GDM1 (cell line): Measurements from ENCODE around the gene ANKRD42.
"Not testable (repeated sequence)": the region's sequence is repeated elsewhere in the genome, so short reads cannot be mapped to it uniquely, and the experiment has no call there.

ENCODE experiments used
- DNase-seq: peaks from one replicate; lab custom pipeline; 2025; lab: John Stamatoyannopoulos, UW

The ANKRD42 gene

DNA sequence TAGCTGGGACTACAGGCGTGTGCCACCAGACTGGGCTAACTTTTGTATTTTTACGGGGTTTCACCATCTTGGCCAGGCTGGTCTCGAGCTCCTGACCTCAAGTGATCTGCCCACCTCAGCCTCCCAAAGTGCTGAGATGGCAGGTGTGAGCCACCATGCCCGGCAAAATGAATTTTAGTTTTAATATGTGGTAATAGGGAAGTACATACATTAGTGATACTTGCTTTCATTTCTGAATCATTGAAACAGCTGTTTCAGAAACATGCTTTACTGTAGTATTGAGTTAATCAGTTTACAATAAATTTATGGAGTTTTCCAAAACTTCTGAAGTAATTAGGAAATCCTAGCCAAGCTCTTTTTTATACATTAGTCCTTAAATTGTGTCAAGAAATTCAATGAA is 21.0 kb upstream of the ANKRD42 start:
- DNase-seq: no peak

DNA sequence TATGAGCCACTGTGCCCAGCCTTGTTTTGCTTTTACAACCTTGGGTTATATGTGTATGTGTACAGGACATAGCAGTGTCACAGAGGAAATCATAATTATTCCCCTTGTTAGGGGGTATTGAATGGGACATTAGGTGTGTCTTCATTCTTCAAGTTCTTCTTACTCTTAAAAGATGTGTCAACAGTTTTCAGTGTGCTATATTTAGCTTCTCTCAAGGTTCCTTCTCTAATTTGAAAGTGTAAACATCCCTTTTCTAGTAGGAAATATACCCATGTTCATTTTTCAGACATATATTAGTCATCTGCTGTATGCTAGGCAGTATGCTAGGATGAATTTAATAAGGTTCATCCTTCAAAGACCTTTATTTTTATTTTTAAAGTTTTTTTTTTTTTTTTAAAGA is 19.5 kb upstream of the ANKRD42 start:
- no peak for DNase-seq

DNA sequence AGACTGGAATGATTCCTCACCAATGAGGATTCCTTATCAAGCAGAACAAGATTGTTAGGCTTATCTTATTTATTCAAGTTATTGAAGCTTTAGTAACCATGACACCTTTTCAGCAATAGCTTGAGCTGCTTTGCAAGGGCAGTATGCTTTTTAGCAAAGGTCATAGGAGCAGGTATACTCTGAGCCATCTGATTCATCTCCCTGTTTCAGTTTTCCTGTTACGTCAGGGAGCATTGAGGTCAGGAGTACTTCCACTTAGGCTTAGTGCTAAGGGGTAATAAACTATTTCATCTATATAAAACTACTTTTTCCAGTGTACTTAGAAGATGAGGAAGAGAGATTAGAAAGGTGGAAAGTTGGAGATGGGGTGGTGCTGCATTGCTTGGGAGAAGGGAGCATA is 17.7 kb upstream of the ANKRD42 start:
- DNase-seq: no peak

DNA sequence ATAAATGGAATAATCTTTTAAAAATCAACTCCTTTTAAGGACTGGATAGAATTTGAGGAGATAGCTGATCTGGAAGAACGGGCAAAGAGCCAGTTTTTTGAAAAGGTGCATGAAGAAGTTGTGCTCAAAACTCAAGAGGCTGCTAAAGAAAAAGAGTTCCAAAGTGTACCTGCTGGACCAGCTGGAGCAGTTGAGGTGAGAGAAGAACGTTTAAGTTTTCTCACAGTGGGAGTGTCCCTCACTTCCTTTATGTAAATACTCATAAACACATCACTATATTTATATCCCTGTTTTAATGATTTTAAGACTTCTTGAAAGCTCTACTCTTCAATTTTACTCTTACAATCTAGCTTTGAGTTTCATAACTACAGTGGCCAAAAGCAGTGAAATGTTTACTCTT is 11.7 kb upstream of the ANKRD42 start:
- DNase-seq: no peak

DNA sequence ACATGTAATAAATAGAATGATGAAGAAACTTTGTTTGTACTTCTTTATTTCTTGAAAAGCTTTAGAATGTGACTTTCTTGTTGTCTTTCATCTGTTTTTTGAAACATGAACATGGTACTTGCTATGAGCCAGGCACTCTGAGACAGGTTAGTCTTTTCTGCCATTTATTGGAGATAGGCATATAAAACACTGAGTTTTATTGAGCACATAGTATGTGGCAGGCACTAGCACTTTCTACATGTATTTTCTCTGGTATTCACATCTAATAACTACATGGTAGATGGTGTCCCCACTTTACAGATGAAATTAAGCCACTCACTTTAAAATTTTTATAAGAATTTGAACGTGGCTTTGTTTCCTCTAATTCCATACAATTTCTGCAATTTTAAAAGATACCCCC is 7.7 kb upstream of the ANKRD42 start:
- DNase-seq: no peak

DNA sequence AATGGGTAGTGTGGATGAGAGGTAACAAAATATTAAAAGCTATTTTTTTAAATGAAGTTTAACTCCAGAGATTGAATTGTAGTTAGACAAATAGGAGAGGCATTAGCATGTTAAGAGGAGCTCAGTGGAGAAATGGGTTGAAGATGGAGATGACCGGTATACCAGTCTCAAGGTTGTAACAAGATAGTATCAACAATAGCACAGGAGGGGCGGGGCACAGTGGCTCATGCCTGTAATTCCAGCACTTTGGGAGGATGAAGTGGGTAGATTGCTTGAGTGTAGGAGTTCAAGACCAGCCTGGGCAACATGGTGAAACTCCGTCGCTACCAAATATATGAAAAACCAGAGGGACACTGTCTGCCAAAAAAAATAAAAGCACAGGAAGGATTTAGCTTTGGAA is 6.0 kb upstream of the ANKRD42 start:
- no peak for DNase-seq

DNA sequence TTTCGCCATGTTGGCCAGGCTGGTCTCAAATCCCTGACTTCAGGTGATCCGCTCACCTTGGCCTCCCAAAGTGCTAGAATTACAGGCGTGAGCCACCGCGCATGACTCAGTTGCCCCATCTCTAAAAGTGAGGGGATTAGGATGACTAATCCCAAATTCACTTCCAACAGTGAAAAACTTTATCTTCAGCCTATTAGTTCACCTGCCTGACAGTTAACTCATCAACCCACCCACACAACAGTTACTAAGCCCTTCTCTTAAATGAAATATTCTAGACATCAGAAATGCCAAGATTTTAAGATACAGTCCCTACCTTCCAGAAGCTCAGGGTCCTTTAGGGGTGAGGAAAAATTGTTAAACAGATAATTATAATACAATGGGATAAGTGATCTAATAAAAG is 2.0 kb upstream of the ANKRD42 start:
- no peak for DNase-seq

DNA sequence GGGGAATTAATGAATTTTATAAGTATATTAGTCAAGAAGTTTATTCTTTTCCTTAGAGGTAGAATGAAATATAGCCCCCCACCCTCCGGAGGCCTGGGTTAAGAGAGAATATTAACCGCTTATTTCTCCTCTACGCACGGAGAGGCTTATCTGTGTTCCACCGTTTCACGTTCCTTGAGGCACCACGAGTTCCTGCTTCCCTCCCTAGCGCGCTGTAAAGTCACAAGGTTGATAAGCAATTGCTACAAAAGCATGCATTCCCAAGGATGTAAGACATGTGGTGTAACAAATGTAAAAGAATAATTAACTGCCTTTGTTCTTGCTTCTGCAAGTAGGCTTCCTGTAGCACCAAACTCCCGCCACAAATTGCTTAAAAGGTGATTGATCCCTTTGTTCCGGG is 1.5 kb upstream of the ANKRD42 start:
- no peak for DNase-seq

DNA sequence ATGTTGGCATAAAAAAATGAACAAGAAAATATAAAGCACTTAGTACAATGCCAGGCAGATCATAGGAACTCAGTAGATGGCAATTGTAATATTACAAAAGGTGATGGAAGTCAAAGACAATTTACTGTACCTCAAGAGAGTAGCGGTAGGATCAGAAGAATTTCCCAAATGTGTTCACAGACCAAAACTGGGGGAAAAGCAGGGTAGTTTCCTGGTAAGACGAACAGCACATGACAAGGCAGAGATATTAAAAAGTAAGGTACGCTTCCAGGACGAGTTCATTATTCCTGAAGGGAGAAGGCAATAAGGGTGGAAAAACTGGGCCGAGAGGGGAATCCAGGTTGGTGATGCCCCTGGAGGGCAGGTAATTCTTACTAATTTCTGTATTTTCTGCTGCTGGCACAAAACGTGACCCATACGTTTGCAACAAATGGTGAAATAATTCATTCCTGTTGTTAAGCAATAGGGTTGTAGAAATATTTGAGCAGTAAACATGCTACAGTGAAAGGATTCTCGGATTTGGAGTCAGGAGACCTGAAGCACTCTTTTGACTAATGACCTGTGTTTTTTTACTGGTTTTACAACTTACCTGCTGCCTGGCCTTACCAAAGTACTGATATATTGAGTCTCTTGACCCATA is 786 bp upstream of the ANKRD42 start:
- no peak for DNase-seq

DNA sequence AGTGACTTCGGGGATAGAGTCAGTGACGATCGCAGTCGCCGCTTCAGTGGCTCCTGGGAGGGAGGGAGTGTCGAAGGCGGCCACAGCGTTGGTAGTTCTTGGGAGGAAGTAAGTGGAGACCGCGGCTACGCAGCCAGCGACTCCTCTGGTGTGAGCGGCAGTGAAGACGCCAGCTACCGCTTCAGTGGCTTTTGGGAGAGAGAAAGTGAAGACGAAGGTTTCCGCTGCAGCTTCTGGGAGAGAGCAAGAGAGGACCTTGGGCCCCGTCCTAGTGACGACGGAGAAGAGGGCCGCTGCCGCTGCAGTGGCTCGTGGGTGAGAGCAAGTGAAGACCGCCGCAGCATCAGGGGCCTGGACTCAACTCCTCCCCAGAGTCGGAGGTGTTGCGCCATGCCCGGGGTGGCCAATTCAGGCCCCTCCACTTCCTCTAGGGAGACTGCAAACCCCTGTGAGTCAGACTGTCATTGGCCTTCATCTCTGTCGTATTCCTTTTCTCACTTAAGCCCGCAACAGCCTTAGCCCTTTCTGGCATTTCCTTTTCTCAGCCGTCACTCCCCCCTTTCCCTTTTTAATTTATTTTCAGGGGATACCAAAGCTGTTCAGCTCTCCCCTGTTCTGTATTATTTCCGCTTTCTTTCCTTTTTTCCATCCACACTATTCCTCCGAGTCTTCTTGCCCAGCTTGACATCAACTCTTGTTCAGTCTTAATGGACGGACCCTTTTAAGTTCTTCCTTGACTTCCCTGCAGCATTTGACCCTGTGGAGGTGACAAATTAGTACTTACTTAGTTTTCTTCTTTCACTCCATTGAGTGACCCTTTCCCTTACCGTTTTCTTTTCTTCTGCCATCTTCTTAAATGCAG is 1.0 kb downstream of the ANKRD42 start:
- peak; percentile 54 for DNase-seq

DNA sequence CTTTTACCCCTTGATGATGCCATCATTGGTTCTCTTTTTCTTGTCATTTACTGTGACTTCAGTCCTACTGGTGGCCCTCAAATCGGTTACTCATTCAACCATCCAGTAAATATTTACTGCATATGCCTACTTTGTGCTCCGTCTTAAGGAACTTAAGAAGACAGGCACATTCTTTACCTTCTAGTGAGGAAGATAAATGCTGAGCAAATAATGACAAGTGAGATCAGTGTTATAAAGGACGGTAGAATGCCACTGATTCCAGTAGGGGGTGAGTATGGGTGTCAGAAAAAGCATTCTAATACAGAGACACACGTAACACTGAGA is 1.6 kb downstream of the ANKRD42 start:
- no peak for DNase-seq

DNA sequence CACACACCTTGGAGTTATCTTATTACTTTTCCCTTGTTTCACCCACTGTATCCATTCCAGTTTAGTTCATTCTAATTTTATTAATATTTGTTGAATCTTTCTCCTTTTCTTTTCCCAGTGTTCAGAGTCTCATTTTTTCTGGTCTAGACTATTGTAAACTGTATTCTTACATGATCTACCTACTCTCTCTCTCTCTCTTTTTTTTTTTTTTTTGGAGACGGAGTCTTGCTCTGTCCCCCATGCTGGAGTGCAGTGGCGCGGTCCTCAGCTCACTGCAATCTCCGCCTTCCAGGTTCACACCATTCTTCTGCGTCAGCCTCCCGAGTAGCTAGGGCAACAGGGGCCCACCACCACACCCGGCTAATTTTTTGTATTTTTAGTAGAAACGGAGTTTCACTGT is 2.1 kb downstream of the ANKRD42 start:
- DNase-seq: no peak

DNA sequence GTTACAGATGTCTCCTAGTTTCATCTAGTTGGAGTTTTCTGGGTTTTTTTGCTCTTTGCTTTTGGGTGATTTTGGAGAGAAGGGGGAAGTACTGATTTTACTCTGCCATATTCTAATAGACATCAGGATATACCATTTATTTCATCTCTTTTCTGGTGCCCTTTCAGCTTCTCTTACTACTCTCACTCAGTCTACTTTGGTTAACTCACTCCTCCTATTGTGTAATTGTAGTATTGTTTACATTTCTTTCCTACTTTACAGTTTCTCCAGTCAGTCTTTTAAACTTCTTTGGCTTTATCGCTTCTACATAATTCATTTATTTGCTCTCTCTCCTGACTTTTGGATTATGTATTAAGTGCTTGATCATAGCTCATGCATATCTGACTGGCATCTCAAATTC is 6.5 kb downstream of the ANKRD42 start:
- no peak for DNase-seq

DNA sequence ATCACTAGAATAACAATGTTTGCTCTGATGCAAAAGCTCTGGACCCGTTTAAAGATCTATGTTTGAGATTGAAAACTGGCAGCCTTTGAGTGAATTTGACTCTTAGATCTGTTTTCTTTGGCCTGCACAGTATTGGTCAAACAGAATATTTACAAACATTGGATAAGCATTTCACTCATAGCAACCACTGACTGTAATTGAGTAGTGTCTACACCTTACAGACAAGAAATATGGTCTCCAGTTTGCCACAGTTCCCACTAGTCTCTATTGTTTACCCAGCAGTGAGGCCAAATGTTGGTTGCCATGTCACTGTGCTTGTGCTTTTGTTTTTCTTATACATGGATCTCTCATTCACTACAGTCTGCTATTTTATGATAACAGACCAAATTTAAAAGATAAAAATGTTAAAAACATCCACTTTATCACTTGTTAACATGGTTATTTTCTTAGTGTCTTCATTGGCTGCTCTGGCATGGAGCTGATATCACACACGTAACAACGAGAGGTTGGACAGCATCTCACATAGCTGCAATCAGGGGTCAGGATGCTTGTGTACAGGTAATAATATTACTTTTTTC is 12.2 kb downstream of the ANKRD42 start:
- no peak for DNase-seq

DNA sequence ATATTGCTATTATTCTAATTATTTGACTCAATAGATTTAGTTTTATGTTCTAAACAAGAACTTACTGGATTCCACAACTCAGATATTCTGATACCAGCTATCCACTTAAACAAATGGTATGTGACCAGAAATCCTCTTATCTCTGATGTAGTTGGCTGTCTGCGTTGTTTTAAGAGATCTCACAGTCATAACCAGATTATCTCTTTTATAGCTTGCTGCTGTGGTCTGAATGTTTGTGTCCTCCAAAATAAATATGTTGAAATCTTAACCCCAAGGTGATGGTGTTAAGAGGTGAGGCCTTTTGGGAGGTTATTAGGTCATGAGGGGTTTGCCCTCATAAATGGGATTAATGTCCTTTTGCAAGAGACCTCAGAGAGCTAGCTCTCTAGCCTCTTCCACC is 12.7 kb downstream of the ANKRD42 start:
- DNase-seq: no peak

DNA sequence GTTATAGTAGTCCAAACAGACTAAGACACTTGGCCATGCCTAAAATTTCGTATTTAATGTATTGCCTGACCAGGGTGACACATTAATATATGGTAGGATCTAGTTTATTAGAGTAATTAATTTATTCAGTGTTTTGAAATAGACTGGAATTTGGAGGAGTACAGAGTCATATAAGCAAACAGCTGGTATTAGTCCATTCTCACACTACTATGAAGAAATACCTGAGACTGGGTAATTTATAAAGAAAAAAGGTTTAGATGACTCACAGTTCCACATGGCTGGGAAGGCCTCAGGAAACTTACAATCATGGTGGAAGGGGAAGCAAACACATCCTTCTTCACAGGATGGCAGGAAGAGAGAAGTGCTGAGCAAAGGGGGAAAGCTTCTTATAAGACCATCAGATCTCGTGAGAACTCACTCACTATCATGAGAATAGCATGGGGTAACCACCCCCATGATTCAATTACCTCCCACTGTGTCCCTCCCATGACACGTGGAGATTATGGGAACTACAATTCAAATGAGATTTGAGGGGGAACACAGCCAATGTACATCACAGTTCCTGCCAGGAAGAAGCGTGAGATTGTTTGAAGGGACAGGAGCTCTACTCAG is 13.4 kb downstream of the ANKRD42 start:
- not testable (repeated sequence) for DNase-seq

DNA sequence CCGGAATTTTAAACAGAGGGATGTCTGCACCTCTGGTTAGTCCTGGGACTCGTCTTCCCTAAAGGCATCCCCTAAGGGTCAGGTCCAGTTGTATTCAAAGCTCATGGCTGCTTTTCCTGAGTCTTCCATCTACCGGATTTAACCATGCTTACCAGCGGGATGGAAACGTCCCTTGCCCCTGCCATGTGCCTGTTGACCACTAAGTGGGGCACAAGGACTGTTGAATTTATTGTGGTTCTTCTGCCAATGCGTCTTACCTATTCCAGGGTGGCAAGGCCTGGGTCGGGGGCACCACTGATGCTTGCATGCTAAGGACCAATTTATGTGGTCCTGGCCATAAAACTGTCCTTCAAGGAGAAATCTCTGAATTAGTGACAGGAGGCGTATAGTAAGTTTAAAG is 25.6 kb downstream of the ANKRD42 start:
- DNase-seq: no peak

DNA sequence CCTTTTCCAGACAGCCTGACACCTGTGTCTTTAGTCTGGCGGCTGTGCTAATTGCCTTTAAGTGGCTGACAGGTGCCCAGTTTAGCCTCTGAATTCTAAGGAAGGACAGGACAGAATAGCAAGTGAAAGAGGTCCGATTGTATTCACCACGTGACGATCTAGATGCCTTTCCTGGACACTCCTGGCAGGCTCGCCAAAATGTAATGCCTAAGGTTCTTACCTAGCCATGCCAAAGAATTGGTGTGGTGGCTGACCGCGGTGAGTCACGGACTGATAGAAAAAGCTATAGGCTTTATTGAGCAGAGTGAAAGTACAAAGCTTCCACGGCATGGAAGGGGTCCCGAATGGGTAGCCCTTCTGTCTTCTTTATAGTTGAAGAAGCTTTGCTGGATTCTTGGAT is 26.7 kb downstream of the ANKRD42 start:
- DNase-seq: no peak

DNA sequence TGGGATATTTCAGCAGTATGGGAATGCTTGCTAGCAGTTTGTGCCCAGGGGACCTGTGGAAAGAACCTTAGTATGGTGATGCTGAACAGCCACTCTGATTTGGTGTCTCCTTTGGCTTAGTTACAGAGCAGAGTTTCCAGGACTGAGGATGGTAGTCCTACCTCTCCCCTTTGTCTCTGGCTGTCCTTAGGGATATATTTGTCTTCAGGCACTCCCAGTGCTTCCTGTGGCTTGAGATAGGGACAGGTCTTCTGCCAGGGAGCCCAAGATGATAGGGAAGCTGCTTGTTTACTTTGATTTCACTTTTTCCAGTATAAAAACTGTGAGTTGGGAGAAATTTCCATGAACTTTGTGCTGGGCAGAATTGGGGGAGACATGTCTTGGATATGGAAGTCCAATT is 28.2 kb downstream of the ANKRD42 start:
- DNase-seq: no peak

DNA sequence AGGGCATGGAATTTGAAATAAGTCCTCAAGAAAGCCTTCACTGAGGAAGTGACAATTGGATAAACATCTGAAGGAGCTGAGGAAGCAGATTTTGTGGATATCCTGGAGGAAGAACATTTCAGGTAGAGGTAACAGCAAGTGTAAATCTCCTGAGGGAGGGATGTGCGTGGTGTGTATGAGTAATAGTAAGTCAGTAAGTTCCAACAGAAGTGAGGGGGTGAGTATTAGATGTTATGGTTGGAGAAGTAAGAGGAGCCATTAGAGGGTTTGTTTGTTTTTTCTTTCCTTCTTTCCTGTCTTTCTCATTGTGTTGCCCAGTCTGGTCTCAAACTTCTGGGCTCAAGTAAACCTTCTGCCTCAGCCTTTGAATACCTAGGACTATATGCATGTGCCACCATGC is 29.0 kb downstream of the ANKRD42 start:
- DNase-seq: no peak

DNA sequence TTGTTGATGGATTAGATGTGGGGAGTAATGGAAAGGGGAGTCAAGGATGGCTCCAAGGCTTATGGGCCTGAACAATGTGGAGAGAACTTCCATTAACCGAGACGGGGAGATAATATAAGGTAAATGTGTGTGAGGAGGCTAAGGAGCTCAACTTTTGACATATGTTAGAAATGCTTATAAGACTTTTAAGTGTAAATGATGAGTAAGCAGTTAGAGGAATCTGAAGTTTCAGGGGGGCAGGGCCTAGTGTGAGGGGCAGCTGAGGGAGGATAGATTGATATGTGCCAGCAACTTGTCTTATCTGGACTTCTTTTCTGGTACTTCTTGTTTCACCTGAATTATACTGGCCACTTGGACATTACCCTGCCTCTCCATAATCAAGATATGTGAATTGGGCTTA is 29.9 kb downstream of the ANKRD42 start:
- DNase-seq: no peak

DNA sequence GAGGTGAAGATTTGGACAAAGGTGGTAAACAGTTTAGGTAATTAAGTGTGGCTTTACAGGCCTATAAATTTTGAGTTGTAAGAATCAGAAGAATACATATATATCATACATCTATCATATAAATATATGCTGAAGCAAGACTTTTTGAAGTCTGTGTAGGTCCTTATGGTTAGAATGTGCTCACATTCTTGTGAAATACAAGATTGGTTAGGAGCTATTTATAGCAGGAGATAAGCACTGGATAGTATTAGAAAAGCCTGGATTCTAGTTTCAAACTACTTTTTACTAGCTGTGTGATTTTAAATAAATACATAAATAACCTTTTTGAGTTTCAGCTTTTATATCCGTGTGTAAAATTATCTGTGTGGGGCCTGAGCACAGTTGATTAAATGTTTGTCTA is 42.3 kb downstream of the ANKRD42 start:
- DNase-seq: no peak

DNA sequence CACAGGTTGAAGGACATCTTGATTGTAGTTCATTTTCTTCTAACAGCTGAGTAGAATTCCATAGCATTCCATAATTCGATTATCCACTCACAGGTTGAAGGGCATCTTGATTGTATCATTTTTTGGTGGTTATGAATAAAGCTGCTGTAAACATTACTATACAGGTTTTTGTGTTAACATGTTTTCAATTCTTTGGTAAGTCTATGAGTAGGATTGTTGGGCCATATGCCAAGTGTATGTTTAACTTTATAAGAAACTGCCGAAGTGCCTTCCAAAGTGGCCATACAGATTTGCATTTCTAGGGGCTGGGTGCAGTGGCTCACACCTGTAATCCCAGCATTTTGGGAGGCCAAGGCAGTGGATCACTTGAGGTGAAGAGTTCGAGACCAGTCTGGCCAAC is 44.6 kb downstream of the ANKRD42 start:
- DNase-seq: no peak
